Central memory CD8-positive, alpha-beta T cell (primary cell): ENCODE results near the gene PKN3.
"Not testable (repeated sequence)": the region's sequence is repeated elsewhere in the genome, so short reads cannot be mapped to it uniquely, and the experiment has no call there.

Experiments
- ATAC-seq: fragments of 150-1000 bp; cut with Tn5 transposase; replicated peaks from 2 replicates; pipeline ENCODE4 v1.10.0; 2022; ENCODE audit warnings: mild to moderate bottlenecking, moderate FRiP score, moderate number of reproducible peaks; ENCODE audit not compliant: poor library complexity, severe bottlenecking; ENCODE audit errors: extremely low read depth
- DNase-seq, 2 donors: peaks; one replicate each; pipeline ENCODE4 v3.0.0; 2021; ENCODE audit warnings: low spot score in 2 of 2
- H3K27ac Mint-ChIP-seq: one replicate; pipeline ENCODE4 v1.8.0; 2022; ENCODE audit warnings: low read depth, mild to moderate bottlenecking, moderate library complexity, mixed read lengths
- H3K27me3 Mint-ChIP-seq: one replicate; pipeline ENCODE4 v1.8.0; 2022; ENCODE audit warnings: mixed read lengths
- H3K36me3 Mint-ChIP-seq: one replicate; pipeline ENCODE4 v1.8.0; 2022; ENCODE audit warnings: mild to moderate bottlenecking, moderate library complexity, mixed read lengths; ENCODE audit not compliant: insufficient read depth
- H3K4me1 Mint-ChIP-seq: one replicate; pipeline ENCODE4 v1.8.0; 2022; ENCODE audit warnings: mixed read lengths
- H3K4me3 Mint-ChIP-seq: one replicate; pipeline ENCODE4 v1.8.0; 2022; ENCODE audit warnings: mild to moderate bottlenecking, moderate library complexity, mixed read lengths
- H3K9me3 Mint-ChIP-seq: one replicate; pipeline ENCODE4 v1.8.0; 2022; ENCODE audit warnings: mixed read lengths

PKN3 gene

DNA sequence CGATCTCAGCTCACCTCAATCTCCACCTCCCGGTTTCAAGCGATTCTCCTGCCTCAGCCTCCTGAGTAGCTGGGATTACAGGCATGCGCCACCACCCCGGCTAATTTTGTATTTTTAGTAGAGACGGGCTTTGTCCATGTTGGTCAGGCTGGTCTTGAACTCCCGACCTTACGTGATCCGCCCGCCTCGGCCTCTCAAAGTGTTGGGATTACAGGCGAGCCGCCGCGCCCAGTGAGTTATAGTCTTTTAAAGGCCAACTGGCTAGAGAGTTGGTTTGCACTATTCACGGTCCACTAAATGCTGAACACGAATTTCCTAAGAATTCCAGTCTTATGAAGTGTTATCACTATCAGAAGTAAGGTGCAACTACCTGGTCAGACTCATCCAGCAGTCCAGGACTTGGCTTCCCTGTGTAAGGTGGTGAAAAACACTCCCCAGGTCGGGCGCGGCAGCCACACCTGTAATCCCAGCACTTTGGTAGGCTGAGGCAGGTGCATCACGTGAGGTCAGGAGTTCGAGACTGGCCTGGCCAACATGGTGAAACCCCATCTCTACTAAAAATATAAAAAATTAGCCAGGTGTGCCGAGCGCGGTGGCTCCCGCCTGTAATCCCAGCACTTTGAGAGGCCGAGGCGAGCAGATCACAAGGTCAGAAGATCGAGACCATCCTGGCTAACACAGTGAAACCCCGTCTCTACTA, 3.1 kb upstream of the PKN3 start:
- not testable (repeated sequence) for H3K27me3 Mint-ChIP-seq, ATAC-seq, H3K9me3 Mint-ChIP-seq, H3K27ac Mint-ChIP-seq, DNase-seq, H3K4me3 Mint-ChIP-seq
- Mint-ChIP-seq H3K4me1 (peaks cover 19% of the 10 kb centered on the region), H3K36me3 (peaks cover 28% of the 10 kb centered on the region)

DNA sequence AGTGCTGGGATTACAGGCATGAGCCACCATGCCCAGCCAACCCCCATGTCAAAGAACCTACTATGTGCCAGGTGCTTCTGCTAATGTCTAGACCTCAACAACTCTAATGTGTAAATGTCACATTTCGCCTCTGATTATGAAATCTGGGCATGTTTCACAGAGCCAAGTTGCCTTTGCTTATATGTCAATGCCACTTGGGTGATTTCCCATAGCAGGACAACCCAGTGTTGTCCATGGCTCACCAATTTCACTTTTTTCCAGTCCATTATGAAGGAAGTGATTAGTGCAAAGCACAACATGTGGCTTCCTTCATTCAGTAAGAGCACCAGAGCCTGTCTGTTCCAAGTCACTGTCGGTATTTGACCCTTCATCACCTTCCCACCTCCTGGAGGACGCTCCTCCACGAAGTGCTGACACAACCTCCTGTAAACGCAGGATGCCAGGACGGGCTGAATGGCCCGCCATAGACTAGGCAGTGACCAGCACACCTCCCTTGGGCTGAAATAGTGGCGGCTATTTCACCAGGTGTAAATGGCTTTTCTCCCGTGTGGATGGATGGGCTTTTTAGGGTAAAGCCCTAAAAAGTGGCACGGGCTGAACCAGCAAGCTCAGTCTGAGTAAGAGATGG, 962 bp upstream of the PKN3 start:
- Mint-ChIP-seq H3K36me3 (peaks cover 12% of the 10 kb centered on the region), H3K27me3 (no peaks in the 10 kb centered on the region), H3K27ac (no peak overlapping the region), H3K4me3 (peak overlapping the region; percentile 87), H3K4me1 (peaks cover 19% of the 10 kb centered on the region), H3K9me3 (no peaks in the 10 kb centered on the region)
- ATAC-seq (no peak), DNase-seq (no peak)

DNA sequence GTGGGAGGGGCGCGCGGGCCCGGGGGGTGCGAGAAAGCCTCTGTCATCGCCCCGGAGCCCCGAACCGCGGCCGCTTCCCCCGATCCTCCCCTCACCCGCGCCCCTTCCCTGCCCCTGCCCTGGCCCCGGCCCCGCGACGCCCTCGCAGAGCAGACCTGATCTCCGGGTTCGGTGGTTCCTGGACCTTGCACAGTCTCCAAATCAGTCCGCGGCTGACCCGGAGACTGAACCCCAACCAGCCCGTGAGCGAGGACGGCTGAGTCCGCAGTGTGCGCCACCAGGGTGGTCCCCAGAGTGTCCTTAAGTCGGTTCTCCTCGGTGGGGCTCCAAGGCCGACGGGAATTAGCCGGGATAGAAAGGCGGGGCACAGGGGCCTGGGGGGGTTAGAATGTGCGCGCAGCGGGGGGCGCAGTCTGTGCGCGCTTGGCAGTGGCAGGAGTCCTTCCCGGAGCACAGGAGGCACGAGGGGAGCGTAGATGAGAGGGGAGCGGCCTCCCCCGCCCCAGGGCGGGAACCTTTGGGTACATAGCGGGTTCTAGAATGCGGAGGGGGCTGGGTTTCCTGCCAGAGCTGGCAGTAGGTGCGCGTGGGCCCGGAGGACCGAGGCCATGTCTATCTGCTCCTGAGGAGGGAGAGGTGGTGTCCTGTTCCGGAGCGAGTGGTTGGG, 779 bp downstream of the PKN3 start:
- ATAC-seq, result peak; percentile 46
- no peak for DNase-seq
- Mint-ChIP-seq H3K4me3 (peak overlapping the region; percentile 87), H3K4me1 (peaks cover 19% of the 10 kb centered on the region), H3K9me3 (no peaks in the 10 kb centered on the region), H3K27ac (peak overlapping the region; percentile 55), H3K36me3 (peaks cover 11% of the 10 kb centered on the region), H3K27me3 (no peaks in the 10 kb centered on the region)

DNA sequence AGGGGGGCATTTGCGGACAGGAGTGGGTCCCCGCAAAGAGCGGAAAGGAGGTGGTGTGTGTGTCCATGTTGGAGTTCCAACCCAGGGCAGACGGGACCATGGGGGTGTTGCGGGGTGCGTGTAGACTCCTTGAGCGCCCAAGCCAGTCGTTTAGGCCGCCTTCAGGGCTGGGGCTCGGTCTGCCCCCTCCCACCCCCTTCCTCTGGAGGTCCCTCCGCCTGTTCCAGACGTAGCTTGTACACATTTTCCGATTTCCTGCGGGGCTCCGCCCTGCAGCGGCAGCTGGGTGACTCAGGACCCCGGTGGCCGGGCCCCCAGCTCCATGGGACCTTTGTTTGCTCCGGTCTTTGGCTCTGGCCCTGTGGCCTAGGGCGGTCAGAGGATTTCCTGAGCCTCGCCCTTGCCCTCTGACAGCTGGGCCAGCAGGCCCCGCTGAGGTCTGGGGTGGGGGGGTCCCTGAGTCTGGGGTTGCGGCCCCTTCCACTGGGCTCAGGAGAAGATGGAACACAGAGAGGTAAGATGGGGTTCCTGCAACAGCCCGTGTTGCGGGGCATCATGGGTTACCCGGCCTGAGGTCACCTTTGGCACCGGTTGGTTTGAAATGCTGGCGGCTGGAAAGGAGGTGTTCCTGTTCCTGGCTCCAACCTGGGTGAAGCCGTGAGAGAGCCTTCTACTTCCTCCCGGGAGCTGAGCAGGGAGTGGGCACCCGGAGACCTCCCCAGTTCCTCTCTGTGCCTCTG, 1.5 kb downstream of the PKN3 start:
- H3K27ac Mint-ChIP-seq, result peak overlapping the region; percentile 55
- no peaks in the 10 kb centered on the region for H3K27me3 Mint-ChIP-seq

DNA sequence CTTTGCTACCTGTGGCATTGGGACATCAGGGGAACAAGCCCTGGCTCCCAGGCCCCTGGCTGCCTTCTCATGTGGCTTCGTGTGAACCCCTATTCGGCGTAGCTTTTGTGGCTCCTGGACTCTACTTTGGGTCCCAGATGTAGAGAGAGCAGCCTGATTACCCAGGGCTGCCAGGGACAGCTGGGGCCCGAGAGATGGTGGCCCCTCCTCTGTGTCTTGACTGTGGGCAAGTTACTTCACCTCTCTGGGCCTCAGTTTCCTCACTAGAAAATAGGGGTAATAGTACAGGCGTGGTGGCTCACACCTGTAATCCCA, 2.0 kb downstream of the PKN3 start:
- ATAC-seq, result no peak
- peaks cover 9% of the 10 kb centered on the region for H3K36me3 Mint-ChIP-seq
- no peak overlapping the region for H3K27ac Mint-ChIP-seq
- H3K4me1 Mint-ChIP-seq, result peaks cover 19% of the 10 kb centered on the region
- H3K9me3 Mint-ChIP-seq, result no peaks in the 10 kb centered on the region
- DNase-seq, result no peak
- no peaks in the 10 kb centered on the region for H3K27me3 Mint-ChIP-seq
- peak overlapping the region; percentile 87 for H3K4me3 Mint-ChIP-seq

More for the DNA sequence above, 1.5 kb downstream of the PKN3 start:
- Mint-ChIP-seq H3K4me1 (peaks cover 19% of the 10 kb centered on the region), H3K9me3 (no peaks in the 10 kb centered on the region), H3K4me3 (peak overlapping the region; percentile 87), H3K36me3 (peaks cover 9% of the 10 kb centered on the region)
- DNase-seq (no peak), ATAC-seq (no peak)

DNA sequence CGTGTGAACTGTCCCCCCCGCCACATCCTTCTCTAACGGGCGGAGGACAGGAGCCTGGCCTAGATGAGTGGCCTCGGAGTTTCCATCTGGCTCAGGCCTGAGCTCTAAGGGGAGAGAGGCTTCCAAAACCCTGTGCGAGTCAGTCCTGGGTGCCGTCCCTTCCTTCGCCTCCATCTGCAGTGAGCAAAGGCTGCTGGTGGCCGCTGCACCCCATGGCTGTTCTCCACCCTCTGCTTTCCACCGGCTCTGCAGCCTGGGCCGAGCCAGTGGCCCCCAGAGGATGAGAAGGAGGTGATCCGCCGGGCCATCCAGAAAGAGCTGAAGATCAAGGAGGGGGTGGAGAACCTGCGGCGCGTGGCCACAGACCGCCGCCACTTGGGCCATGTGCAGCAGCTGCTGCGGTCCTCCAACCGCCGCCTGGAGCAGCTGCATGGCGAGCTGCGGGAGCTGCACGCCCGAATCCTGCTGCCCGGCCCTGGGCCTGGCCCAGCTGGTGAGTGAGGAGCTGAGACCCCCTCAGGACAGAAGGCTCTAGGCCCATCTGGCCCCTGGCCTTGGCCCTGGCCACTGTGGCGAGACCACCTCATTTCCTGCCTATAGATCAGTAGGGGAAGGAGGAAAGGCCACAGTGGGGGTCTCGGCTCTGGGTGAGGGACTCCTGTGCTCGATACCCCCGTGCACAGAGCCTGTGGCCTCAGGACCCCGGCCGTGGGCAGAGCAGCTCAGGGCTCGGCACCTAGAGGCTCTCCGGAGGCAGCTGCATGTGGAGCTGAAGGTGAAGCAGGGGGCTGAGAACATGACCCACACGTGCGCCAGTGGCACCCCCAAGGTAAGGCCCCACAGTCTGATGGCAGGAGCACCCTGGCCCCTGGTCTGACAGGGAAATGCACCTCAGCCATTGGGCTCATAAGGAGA, 3.0 kb downstream of the PKN3 start:
- no peaks in the 10 kb centered on the region for H3K27me3 Mint-ChIP-seq
- H3K4me1 Mint-ChIP-seq, result peaks cover 19% of the 10 kb centered on the region
- no peak overlapping the region for H3K4me3 Mint-ChIP-seq
- H3K36me3 Mint-ChIP-seq, result peaks cover 9% of the 10 kb centered on the region
- H3K27ac Mint-ChIP-seq, result no peak overlapping the region
- no peaks in the 10 kb centered on the region for H3K9me3 Mint-ChIP-seq
- ATAC-seq (no peak), DNase-seq (no peak)

DNA sequence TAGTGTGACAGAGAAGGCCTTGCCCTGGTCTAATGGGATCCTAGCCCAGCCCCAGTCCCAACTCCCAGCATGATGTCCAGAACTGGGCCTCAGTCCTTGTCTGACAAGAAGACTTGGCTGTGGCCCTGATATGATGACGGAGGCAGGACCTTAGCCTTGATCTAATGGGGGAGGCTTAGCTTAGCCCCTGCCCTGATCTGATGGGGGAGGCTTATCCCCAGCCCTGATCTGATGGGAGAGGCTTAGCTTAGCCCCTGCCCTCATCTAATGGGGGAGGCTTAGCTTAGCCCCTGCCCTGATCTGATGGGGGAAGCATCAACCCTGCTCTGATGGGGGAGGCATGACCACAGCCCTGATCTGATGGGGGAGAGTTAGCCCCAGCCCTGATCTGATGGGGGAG, 3.7 kb downstream of the PKN3 start:
- Mint-ChIP-seq H3K27ac (no peak overlapping the region), H3K4me3 (no peak overlapping the region), H3K9me3 (no peaks in the 10 kb centered on the region), H3K4me1 (peaks cover 19% of the 10 kb centered on the region), H3K36me3 (peaks cover 9% of the 10 kb centered on the region), H3K27me3 (no peaks in the 10 kb centered on the region)
- ATAC-seq (no peak), DNase-seq (no peak)

DNA sequence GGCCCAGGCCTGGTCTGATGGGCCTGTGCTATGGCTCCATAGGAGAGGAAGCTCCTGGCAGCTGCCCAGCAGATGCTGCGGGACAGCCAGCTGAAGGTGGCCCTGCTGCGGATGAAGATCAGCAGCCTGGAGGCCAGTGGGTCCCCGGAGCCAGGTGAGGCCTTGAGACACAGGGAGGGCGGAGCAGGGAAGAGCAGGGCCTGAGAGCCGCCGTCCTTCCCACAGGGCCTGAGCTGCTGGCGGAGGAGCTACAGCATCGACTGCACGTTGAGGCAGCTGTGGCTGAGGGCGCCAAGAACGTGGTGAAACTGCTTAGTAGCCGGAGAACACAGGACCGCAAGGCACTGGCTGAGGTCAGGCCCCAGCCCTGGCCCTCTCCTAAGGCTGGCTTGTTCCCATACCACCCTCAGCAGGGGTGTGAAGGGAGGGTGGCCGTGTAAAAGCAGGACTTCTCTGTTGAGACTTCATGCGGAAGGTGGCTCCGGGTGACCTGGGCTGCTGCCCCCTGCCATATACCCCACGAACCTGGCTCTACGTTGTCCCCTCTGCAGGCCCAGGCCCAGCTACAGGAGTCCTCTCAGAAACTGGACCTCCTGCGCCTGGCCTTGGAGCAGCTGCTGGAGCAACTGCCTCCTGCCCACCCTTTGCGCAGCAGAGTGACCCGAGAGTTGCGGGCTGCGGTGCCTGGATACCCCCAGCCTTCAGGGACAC, 4.5 kb downstream of the PKN3 start:
- Mint-ChIP-seq H3K27ac (no peak overlapping the region), H3K9me3 (no peaks in the 10 kb centered on the region), H3K4me3 (no peak overlapping the region), H3K36me3 (peaks cover 9% of the 10 kb centered on the region), H3K27me3 (no peaks in the 10 kb centered on the region), H3K4me1 (peaks cover 12% of the 10 kb centered on the region)
- ATAC-seq (no peak), DNase-seq (no peak)

DNA sequence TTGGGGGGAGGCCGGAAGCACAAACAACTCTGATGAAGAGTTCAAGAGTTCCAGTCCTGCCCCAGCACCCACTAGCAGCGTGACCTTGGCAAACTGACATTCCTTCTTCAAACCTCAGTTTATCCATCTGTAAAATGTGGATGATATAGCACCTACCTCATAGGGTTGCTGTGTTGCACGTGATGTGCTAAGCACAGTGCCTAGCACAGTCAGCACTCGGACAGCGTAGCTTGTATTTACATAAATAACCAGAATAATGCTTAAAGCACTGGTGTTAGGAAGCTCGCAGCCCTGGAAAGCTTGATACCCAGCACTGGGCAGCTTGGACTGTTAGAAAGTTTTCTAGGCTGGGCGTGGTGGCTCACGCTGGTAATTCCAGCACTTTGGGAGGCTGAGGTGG, 5.1 kb downstream of the PKN3 start:
- ATAC-seq (no peak), DNase-seq (no peak)
- no peaks in the 10 kb centered on the region for H3K9me3 Mint-ChIP-seq
- H3K4me3 Mint-ChIP-seq, result no peak overlapping the region
- peaks cover 8% of the 10 kb centered on the region for H3K36me3 Mint-ChIP-seq
- H3K27ac Mint-ChIP-seq, result no peak overlapping the region
- no peaks in the 10 kb centered on the region for H3K27me3 Mint-ChIP-seq
- H3K4me1 Mint-ChIP-seq, result peaks cover 6% of the 10 kb centered on the region

DNA sequence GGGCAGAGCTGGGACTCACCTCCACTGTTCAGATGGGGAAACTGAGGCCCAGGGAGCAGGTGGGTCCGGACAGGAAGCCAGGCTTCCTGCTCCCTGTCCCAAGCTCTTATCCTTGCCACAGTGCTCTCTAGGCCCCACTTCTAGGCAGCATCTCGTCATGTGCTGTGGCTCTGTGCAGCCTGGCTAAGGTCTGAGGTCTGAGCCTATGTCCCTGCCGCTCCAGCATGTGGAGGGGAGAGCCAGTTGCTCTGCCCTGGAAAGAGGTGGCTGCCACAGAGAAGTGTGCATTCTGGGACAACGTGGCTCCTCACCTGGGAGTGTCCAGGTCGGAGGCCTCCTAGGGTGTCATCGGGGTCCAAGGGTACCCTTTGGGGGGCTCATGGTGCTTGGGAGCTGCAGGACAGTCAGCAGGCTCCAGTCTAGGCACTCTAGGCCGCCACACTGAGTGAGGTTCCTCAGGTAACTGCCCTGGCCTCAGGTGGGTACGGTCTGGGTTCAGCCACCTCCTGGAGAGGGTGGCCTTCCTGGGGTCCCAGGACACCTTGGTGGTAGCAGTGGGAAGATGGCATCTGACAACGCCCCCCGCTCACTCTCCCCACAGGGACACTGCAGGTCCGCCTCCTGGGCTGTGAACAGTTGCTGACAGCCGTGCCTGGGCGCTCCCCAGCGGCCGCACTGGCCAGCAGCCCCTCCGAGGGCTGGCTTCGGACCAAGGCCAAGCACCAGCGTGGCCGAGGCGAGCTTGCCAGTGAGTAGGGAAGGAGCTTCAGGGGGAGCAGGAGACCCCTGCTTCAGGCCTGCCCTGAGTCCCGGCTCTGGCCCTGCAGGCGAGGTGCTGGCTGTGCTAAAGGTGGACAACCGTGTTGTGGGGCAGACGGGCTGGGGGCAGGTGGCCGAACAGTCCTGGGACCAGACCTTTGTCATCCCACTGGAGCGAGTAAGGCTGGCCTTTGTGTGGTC, 10.4 kb downstream of the PKN3 start:
- Mint-ChIP-seq H3K9me3 (no peaks in the 10 kb centered on the region), H3K4me3 (no peak overlapping the region), H3K27ac (no peak overlapping the region), H3K27me3 (no peaks in the 10 kb centered on the region), H3K36me3 (peaks cover 5% of the 10 kb centered on the region), H3K4me1 (no peaks in the 10 kb centered on the region)
- DNase-seq (no peak), ATAC-seq (no peak)

DNA sequence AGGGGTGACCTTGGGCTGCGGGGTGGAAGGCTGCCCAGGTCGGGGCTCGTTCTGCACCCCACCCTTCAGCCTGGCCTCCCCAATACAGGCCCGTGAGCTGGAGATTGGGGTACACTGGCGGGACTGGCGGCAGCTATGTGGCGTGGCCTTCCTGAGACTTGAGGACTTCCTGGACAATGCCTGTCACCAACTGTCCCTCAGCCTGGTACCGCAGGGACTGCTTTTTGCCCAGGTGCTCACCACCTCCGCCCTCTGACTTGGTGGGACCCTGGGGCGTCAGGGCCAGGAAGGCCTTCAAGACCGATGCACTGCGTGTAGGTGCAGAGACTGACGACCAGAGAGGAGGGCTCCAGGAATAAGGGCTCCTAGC, 11.1 kb downstream of the PKN3 start:
- Mint-ChIP-seq H3K27me3 (no peaks in the 10 kb centered on the region), H3K27ac (no peak overlapping the region), H3K9me3 (no peaks in the 10 kb centered on the region), H3K4me1 (no peaks in the 10 kb centered on the region), H3K36me3 (peaks cover 7% of the 10 kb centered on the region), H3K4me3 (no peak overlapping the region)
- no peak for ATAC-seq
- DNase-seq, result no peak
